Smooth muscle cell of the brain vasculature (primary cell): Measurements from ENCODE around the gene TPRA1.
"Not testable (repeated sequence)": the region's sequence is repeated elsewhere in the genome, so short reads cannot be mapped to it uniquely, and the experiment has no call there.

Source experiments
- DNase-seq: peaks from one replicate; pipeline ENCODE4 v3.0.0-alpha.2; 2012; ENCODE audit warnings: low read depth, low spot score

Gene TPRA1

GRCh38 chr3:127616836-127617605 is 26.5 kb upstream of the TPRA1 start:
- no peak for DNase-seq

GRCh38 chr3:127615631-127616305 is 25.2 kb upstream of the TPRA1 start:
- no peak for DNase-seq

- no peak for DNase-seq
These were observed 24.5 kb upstream of the TPRA1 start for GRCh38 chr3:127614928-127615589.

- no peak for DNase-seq
These were observed 22.9 kb upstream of the TPRA1 start for GRCh38 chr3:127613406-127613805.

GRCh38 chr3:127612966-127613365 is 22.4 kb upstream of the TPRA1 start:
- DNase-seq = no peak

- no peak for DNase-seq
These were observed 20.7 kb upstream of the TPRA1 start for GRCh38 chr3:127611251-127611650.

GRCh38 chr3:127610105-127610504 is 19.6 kb upstream of the TPRA1 start:
- DNase-seq = no peak

GRCh38 chr3:127608362-127608718 is 17.8 kb upstream of the TPRA1 start:
- no peak for DNase-seq

GRCh38 chr3:127607675-127608361 is 17.3 kb upstream of the TPRA1 start:
- DNase-seq = no peak

- no peak for DNase-seq
These were observed 16.6 kb upstream of the TPRA1 start for GRCh38 chr3:127606981-127607595.

GRCh38 chr3:127606086-127606805 is 15.7 kb upstream of the TPRA1 start:
- no peak for DNase-seq

GRCh38 chr3:127605547-127605946 is 15.0 kb upstream of the TPRA1 start:
- DNase-seq = not testable (repeated sequence)

GRCh38 chr3:127604546-127605165 is 14.1 kb upstream of the TPRA1 start:
- no peak for DNase-seq

GRCh38 chr3:127604035-127604434 is 13.5 kb upstream of the TPRA1 start:
- no peak for DNase-seq

- DNase-seq = no peak
These were observed 10.4 kb upstream of the TPRA1 start for GRCh38 chr3:127600749-127601456.

- DNase-seq = no peak
These were observed 8.5 kb upstream of the TPRA1 start for GRCh38 chr3:127598841-127599570.

GRCh38 chr3:127597020-127597771 is 6.7 kb upstream of the TPRA1 start:
- no peak for DNase-seq

GRCh38 chr3:127595303-127595702 is 4.8 kb upstream of the TPRA1 start:
- DNase-seq = no peak

GRCh38 chr3:127593178-127593577 is 2.6 kb upstream of the TPRA1 start:
- no peak for DNase-seq
